ENCODE results near the gene PLCB4. TPM values are rescaled to one million over a fixed set of nuclear protein-coding genes. Genes with fewer than 3 reads are reported as not detected.
A peak's percentile ranks its signal among the peaks of the same experiment; 100 is the strongest.

Gene PLCB4
- polyA plus RNA-seq, 1 experiment = 8.8 TPM

DNA sequence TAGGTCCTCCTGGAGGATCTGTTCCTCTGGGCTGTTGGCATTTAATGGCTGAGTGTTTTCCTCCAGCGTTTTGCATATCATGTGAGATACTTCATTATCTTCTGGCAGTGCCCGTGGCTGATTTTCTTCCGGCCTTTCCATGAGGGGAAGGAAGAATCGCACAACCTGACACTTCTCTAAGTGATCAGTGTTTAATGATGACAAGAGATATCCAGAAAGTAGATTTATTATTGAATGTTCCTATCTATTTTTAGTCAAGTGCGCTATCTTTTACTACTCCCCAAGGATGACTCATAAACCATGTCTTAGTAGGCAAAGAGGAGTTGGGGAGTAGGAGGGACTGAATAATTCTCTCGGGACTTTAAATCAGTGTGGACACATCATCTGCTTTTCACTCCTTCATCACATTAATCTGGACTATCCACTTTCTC, 149.7 kb downstream of the PLCB4 start:
- ChIA-PET POLR2A (no interaction called here), CTCF (interaction anchor here (1.5 kb wide), 1 partner anchor 44 kb away, joined by 5 read pairs; no protein-coding TSS in a partner anchor)
- no peaks in the 10 kb centered on the region for H3K27me3 ChIP-seq (ENCODE audit: control insufficient read depth, insufficient read depth, low read length)
- no peaks in the 10 kb centered on the region for H3K36me3 ChIP-seq (ENCODE audit: control insufficient read depth, insufficient read depth, low read length)
- TF ChIP-seq, protein P1, sequence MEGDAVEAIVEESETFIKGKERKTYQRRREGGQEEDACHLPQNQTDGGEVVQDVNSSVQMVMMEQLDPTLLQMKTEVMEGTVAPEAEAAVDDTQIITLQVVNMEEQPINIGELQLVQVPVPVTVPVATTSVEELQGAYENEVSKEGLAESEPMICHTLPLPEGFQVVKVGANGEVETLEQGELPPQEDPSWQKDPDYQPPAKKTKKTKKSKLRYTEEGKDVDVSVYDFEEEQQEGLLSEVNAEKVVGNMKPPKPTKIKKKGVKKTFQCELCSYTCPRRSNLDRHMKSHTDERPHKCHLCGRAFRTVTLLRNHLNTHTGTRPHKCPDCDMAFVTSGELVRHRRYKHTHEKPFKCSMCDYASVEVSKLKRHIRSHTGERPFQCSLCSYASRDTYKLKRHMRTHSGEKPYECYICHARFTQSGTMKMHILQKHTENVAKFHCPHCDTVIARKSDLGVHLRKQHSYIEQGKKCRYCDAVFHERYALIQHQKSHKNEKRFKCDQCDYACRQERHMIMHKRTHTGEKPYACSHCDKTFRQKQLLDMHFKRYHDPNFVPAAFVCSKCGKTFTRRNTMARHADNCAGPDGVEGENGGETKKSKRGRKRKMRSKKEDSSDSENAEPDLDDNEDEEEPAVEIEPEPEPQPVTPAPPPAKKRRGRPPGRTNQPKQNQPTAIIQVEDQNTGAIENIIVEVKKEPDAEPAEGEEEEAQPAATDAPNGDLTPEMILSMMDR (IDR thresholded peaks at IDR 0.05; ENCODE audit: insufficient read depth, low read depth, low read length) = no peak
- DNase-seq (ENCODE audit: low read depth) = no peak
- no peak overlapping the region for H3K4me3 ChIP-seq (ENCODE audit: low read depth, low read length)

DNA sequence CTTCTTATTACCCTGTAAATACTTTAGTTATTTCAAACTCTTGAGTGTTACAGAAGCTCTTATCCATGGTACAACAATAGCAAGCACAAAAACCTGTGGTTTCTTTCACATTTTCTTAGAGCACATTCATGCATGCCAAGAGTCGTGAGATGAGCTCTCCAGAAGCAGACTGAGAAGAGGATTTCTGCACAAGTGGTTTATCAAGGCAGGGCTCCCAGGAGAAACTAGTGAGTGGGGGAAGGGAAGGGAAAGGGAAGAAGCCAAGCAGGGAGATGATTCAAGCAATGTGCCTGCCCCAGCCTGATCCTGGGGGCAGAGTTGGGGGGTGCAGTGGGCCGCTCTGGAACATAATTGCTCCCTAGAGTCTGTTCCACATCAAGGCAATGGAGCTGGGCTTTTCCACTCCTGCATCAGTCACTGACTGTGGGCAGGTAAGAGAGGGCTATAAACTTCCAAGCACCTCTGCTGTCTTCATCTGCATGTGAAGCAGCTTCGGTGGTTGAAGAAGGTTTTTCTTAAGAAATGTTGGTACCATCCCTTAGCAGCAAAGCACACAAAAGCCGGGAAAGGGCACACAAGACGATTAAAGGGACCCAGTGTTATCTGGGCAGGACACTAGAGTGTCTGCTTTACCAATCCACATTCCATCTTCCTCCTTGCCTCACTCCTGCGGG, 152.1 kb downstream of the PLCB4 start:
- H3K36me3 ChIP-seq (ENCODE audit: control insufficient read depth, insufficient read depth, low read length) = no peaks in the 10 kb centered on the region
- no peaks in the 10 kb centered on the region for H3K27me3 ChIP-seq (ENCODE audit: control insufficient read depth, insufficient read depth, low read length)
- POLR2A ChIA-PET = no interaction called here
- TF ChIP-seq, protein P1 (IDR thresholded peaks at IDR 0.05; ENCODE audit: insufficient read depth, low read depth, low read length) = no peak
- no peak overlapping the region for H3K4me3 ChIP-seq (ENCODE audit: low read depth, low read length)
- CTCF ChIA-PET = interaction anchor here (0.9 to 1.6 kb wide), 5 partner anchors 111 to 367 kb away, joined by 3 to 6 read pairs (median 4); partner anchors contain the start of gene PLCB4
- peak; percentile 56 for DNase-seq (ENCODE audit: low read depth)

DNA sequence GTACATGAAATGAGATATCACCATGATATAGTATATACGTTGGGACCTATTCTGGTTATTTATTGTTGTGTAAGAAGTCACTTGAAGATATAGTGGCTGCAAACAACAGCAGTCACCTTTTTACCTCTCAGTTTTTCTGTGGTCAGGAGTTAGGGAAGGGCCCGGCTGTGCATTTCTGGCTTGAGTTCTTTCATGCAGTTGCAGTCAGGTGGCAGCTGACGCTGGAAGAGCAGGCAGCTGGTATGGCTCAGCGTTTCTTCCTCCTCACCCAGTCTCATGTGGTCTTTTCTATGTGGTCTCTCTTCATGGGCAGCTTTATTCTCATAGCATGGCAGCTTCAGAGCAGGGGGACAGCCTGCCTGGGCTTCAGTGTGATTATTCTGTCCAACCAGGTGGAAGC, 154.4 kb downstream of the PLCB4 start:
- ChIA-PET POLR2A (no interaction called here), CTCF (no interaction called here)
- no peak for DNase-seq (ENCODE audit: low read depth)
- H3K4me3 ChIP-seq (ENCODE audit: low read depth, low read length) = no peak overlapping the region
- TF ChIP-seq, protein P1 (IDR thresholded peaks at IDR 0.05; ENCODE audit: insufficient read depth, low read depth, low read length) = no peak
- H3K27me3 ChIP-seq (ENCODE audit: control insufficient read depth, insufficient read depth, low read length) = no peaks in the 10 kb centered on the region
- H3K36me3 ChIP-seq (ENCODE audit: control insufficient read depth, insufficient read depth, low read length) = no peaks in the 10 kb centered on the region

DNA sequence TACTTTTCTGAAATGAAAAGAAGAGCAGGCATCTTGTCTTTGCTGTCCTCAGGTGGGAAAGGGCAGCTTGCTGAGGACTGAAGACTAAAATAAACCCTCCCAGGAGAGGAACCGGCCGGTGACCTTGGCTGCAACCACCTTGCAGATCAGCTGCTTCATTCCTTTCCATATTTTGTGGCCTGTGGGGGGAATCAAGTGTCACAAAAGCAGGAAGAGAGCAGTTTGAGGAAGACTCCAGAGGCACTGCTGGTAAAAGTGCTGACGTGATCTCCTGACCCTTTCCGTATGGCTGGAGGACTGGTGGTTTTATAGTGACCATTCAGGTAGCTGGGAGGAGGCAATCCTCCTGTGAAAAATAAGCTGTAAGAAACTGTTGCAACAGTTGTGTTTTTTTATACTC, 157.0 kb downstream of the PLCB4 start:
- TF ChIP-seq, protein P1 (IDR thresholded peaks at IDR 0.05; ENCODE audit: insufficient read depth, low read depth, low read length) = no peak
- Histone ChIP-seq H3K4me3 (ENCODE audit: low read depth, low read length) (no peak overlapping the region), H3K36me3 (ENCODE audit: control insufficient read depth, insufficient read depth, low read length) (no peaks in the 10 kb centered on the region), H3K27me3 (ENCODE audit: control insufficient read depth, insufficient read depth, low read length) (no peaks in the 10 kb centered on the region)
- POLR2A ChIA-PET = no interaction called here
- DNase-seq (ENCODE audit: low read depth) = no peak
- CTCF ChIA-PET = interaction anchor here (0.6 to 1.0 kb wide), 3 partner anchors 10 to 1202 kb away, joined by 3 read pairs; no protein-coding TSS in a partner anchor

DNA sequence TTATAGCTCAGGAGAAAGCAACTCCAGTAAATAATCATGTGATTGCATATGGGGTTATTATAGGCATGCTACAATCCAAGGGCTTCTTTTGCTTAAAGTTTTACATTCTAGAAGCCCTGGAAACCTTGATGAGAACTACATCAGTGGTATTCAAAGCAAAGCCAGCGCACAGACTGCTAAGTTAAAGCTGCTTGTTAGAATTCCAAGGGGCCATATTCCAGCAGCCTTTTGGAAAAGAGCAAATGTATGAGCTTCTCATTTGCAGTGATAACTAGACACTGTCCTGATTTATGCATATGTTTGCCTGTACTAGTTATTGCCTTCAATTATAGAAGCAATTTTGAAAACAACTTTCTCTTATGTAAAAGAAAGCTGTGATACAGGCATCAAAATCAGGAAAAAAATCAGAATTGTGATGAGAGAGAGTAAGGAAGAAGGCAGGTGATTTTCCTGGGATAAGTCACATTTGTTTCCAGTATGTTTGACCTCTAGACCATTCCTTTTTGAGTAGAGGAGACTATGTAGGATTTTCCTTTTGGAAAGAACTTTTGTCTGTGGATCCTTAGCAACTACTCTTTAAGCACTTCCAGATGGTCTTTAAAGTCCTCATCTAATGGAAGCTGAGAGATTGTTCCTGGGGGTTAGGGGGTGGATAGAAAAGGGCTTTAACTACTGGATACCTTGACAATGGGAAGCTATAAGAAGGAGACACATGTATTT, 159.2 kb downstream of the PLCB4 start:
- H3K4me3 ChIP-seq (ENCODE audit: low read depth, low read length) = no peak overlapping the region
- TF ChIP-seq, protein P1 (IDR thresholded peaks at IDR 0.05; ENCODE audit: insufficient read depth, low read depth, low read length) = no peak
- no peaks in the 10 kb centered on the region for H3K27me3 ChIP-seq (ENCODE audit: control insufficient read depth, insufficient read depth, low read length)
- ChIA-PET CTCF (no interaction called here), POLR2A (no interaction called here)
- no peaks in the 10 kb centered on the region for H3K36me3 ChIP-seq (ENCODE audit: control insufficient read depth, insufficient read depth, low read length)
- no peak for DNase-seq (ENCODE audit: low read depth)

All from BJ (cell line).